Osteoblast (primary cell): ENCODE data around the gene TRPV3. TPM values are rescaled to one million over a fixed set of nuclear protein-coding genes. Genes with fewer than 3 reads are reported as not detected.

ENCODE experiments used
- DNase-seq: peaks from one replicate; pipeline ENCODE4 v3.0.0; 2011; ENCODE audit warnings: low spot score, mixed read lengths; ENCODE audit not compliant: insufficient read length; ENCODE audit errors: missing footprints
- H2AFZ ChIP-seq: 2 replicates; pipeline ENCODE4 v1.6.0; 2011; ENCODE audit warnings: mild to moderate bottlenecking, low read length
- H3K27ac ChIP-seq: 2 replicates; pipeline ENCODE4 v1.5.1; 2011; ENCODE audit warnings: mild to moderate bottlenecking, low read depth, low read length, moderate library complexity
- H3K27me3 ChIP-seq: 2 replicates; pipeline ENCODE4 v1.6.0; 2012; ENCODE audit warnings: mild to moderate bottlenecking, control low read depth, inconsistent platforms, low read length, moderate library complexity; ENCODE audit not compliant: insufficient read depth
- H3K36me3 ChIP-seq: 2 replicates; pipeline ENCODE4 v1.5.1; 2011; ENCODE audit warnings: mild to moderate bottlenecking, low read length, control low read depth, moderate library complexity; ENCODE audit not compliant: insufficient read depth
- H3K4me1 ChIP-seq: 2 replicates; pipeline ENCODE4 v1.5.1; 2011; ENCODE audit warnings: mild to moderate bottlenecking, low read length, control low read depth, moderate library complexity; ENCODE audit not compliant: insufficient read depth
- H3K4me2 ChIP-seq: 2 replicates; pipeline ENCODE4 v1.6.0; 2011; ENCODE audit warnings: mild to moderate bottlenecking, low read length; ENCODE audit not compliant: insufficient read depth
- H3K4me3 ChIP-seq: fragments of 200-600 bp; sonication (generic); 3 replicates; pipeline ENCODE4 v1.5.1; 2012; ENCODE audit warnings: mild to moderate bottlenecking, low read length, inconsistent platforms; ENCODE audit not compliant: insufficient read depth
- H3K79me2 ChIP-seq: 2 replicates; pipeline ENCODE4 v1.6.0; 2012; ENCODE audit warnings: mild to moderate bottlenecking, low read length, control low read depth, inconsistent platforms; ENCODE audit not compliant: insufficient read depth
- H3K9me3 ChIP-seq: 2 replicates; pipeline ENCODE4 v1.5.1; 2011; ENCODE audit warnings: low read depth, low read length, control low read depth
- H4K20me1 ChIP-seq: 2 replicates; pipeline ENCODE4 v1.6.0; 2012; ENCODE audit warnings: mild to moderate bottlenecking, low read length, control low read depth; ENCODE audit not compliant: insufficient read depth
- CTCF ChIP-seq: IDR thresholded peaks from 2 replicates; pipeline ENCODE4 v1.5.1; 2011; ENCODE audit warnings: mild to moderate bottlenecking, low read depth, low read length, moderate library complexity; ENCODE audit errors: extremely low read depth
- total RNA-seq: library from RNA; depleted of rRNA; stranded (reverse); fragments of >200 nt; gene quantifications from 2 replicates; pipeline ENCODE4 v1.2.3, GENCODE V29; 2012

Gene TRPV3
- total RNA-seq, 1 donor, result 0.36 TPM

DNA sequence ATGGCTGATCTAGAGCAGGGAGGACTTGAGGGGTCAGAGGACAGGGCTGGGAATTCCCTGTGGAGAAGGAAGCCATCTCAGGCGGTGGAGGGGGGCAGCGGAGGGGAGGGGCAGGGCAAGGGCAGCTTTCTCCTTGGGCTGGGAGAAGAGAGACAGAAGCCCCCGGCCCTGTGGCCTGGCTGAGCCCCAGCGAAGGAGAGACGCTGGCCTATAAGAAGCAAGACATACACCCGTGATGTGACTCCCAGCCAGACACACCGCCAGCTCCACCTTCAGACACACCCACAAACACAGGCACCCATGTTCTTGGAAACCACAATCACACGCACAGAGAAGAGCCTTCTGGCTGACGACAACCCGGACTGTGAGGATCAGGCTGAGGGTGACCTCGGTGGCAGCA, 10.0 kb downstream of the TRPV3 start:
- no peak for TF ChIP-seq CTCF
- Histone ChIP-seq H3K4me3 (no peak overlapping the region), H3K4me1 (no peaks in the 10 kb centered on the region), H2AFZ (no peak overlapping the region), H3K9me3 (no peaks in the 10 kb centered on the region), H3K36me3 (no peaks in the 10 kb centered on the region), H3K27me3 (peaks cover 6% of the 10 kb centered on the region), H3K27ac (no peak overlapping the region), H4K20me1 (no peaks in the 10 kb centered on the region), H3K79me2 (no peaks in the 10 kb centered on the region), H3K4me2 (no peak overlapping the region)
- no peak for DNase-seq

- Histone ChIP-seq H3K36me3 (no peaks in the 10 kb centered on the region), H3K27ac (no peak overlapping the region), H4K20me1 (no peaks in the 10 kb centered on the region), H3K4me2 (no peak overlapping the region), H2AFZ (no peak overlapping the region), H3K79me2 (no peaks in the 10 kb centered on the region), H3K4me3 (no peak overlapping the region), H3K4me1 (no peaks in the 10 kb centered on the region), H3K9me3 (no peaks in the 10 kb centered on the region), H3K27me3 (peaks cover 8% of the 10 kb centered on the region)
- no peak for DNase-seq
- TF ChIP-seq CTCF, result no peak
Measured at GRCh38 chr17:3546997-3547396, 10.6 kb downstream of the TRPV3 start.

GRCh38 chr17:3546521-3546920, 11.1 kb downstream of the TRPV3 start:
- Histone ChIP-seq H3K27ac (no peak overlapping the region), H4K20me1 (no peaks in the 10 kb centered on the region)

DNA sequence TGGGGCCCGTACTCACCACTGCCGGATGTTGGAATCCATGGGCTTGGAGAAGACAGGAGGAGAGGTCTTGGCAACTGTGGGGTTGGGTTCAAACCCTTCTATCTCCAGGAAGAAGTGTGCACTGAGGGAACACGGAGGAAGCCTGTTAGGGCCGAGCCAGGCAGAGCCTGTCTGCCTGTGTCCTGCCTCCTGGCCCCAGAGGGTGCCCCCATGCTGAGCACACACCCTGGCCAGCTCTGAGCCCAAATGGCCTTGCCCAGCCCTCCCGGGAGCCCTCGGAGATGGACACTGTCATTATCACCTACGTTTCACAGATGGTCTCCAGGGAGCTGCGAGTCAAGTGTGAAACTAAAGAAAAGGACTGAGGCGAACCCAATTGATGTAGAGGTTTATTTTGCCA, 12.5 kb downstream of the TRPV3 start:
- DNase-seq, result peak; percentile 54
- no peaks in the 10 kb centered on the region for H4K20me1 ChIP-seq
- TF ChIP-seq CTCF, result no peak
- H3K36me3 ChIP-seq, result no peaks in the 10 kb centered on the region
- H3K4me2 ChIP-seq, result no peak overlapping the region
- H3K79me2 ChIP-seq, result no peaks in the 10 kb centered on the region
- peaks cover 8% of the 10 kb centered on the region for H3K27me3 ChIP-seq
- no peak overlapping the region for H3K4me3 ChIP-seq
- H2AFZ ChIP-seq, result no peak overlapping the region
- no peak overlapping the region for H3K27ac ChIP-seq
- no peaks in the 10 kb centered on the region for H3K4me1 ChIP-seq
- no peaks in the 10 kb centered on the region for H3K9me3 ChIP-seq

More at GRCh38 chr17:3546521-3546920, 11.1 kb downstream of the TRPV3 start:
- H3K4me1 ChIP-seq, result no peaks in the 10 kb centered on the region
- no peak overlapping the region for H3K4me3 ChIP-seq
- peaks cover 8% of the 10 kb centered on the region for H3K27me3 ChIP-seq
- no peaks in the 10 kb centered on the region for H3K79me2 ChIP-seq
- no peak overlapping the region for H2AFZ ChIP-seq
- no peak overlapping the region for H3K4me2 ChIP-seq
- TF ChIP-seq CTCF, result no peak
- DNase-seq, result no peak
- no peaks in the 10 kb centered on the region for H3K9me3 ChIP-seq
- no peaks in the 10 kb centered on the region for H3K36me3 ChIP-seq
